Naive thymus-derived CD8-positive, alpha-beta T cell (primary cell): ENCODE measurements around the gene KLF7. TPM values are rescaled to one million over a fixed set of nuclear protein-coding genes. Genes with fewer than 3 reads are reported as not detected.

Source experiments
- ATAC-seq, 2 donors: fragments of 150-1000 bp; cut with Tn5 transposase in 1 of 2; sonication (Bioruptor Pico), chemical (Tn5 transposase) in 1 of 2; 1 replicate in 1 of 2; 2 replicates in 1 of 2; pipeline ENCODE4 v1.10.0; 2021; ENCODE audit warnings: mild to moderate bottlenecking in 2 of 2, moderate library complexity in 2 of 2
- POLR2A ChIA-PET: fragments of 350-600 bp; sonication (Branson Sonifier 250); formaldehyde crosslinking; loops from one replicate; lab custom pipeline; 2021; ENCODE audit warnings: antibody characterized with exemption; lab: Charles Lee
- DNase-seq, 10 donors: peaks; one replicate each; pipeline versions ENCODE4 v3.0.0 to v3.0.0-alpha.2; 2020 to 2022
- H3K27ac Mint-ChIP-seq, 10 donors: one replicate each; pipeline ENCODE4 v1.8.0; 2020 to 2022; ENCODE audit warnings: mild to moderate bottlenecking in 10 of 10, mixed read lengths in 10 of 10, moderate library complexity in 4 of 10, inconsistent platforms in 1 of 10
- H3K27me3 Mint-ChIP-seq, 5 donors: one replicate each; pipeline ENCODE4 v1.8.0; 2021 to 2022; ENCODE audit warnings: mixed read lengths in 5 of 5
- H3K36me3 Mint-ChIP-seq, 3 donors: one replicate each; pipeline ENCODE4 v1.8.0; 2020 to 2022; ENCODE audit warnings: mixed read lengths in 3 of 3, mild to moderate bottlenecking in 2 of 3, inconsistent platforms in 1 of 3
- H3K4me1 Mint-ChIP-seq, 4 donors: one replicate each; pipeline ENCODE4 v1.8.0; 2021 to 2022; ENCODE audit warnings: mixed read lengths in 4 of 4
- H3K4me3 Mint-ChIP-seq, 10 donors: one replicate each; pipeline ENCODE4 v1.8.0; 2020 to 2022; ENCODE audit warnings: mild to moderate bottlenecking in 10 of 10, mixed read lengths in 10 of 10, moderate library complexity in 6 of 10, inconsistent platforms in 1 of 10
- H3K9me3 Mint-ChIP-seq, 9 donors: one replicate each; pipeline ENCODE4 v1.8.0; 2020 to 2022; ENCODE audit warnings: mixed read lengths in 9 of 9, mild to moderate bottlenecking in 3 of 9, inconsistent platforms in 1 of 9, moderate library complexity in 1 of 9
- polyA plus RNA-seq, 3 donors: library from polyadenylated mRNA; unstranded; fragments of 300-500 nt; fragmentation: Illumina TruSeq; gene quantifications; one replicate each; pipeline ENCODE4 v1.2.3, GENCODE V29; 2021
- total RNA-seq, 8 experiments: library from RNA in 2 of 8; stranded (reverse) in 2 of 8; gene quantifications; one replicate each; pipeline ENCODE4 v1.2.3 and lab custom pipeline; 2021 to 2026

The KLF7 gene
- total and polyA plus RNA-seq, 5 experiments from 2014 or later, result 15.2 to 89.2 (median 29.6) TPM

GRCh38 chr2:207121784-207122183 is 44.0 kb downstream of the KLF7 start:
- Mint-ChIP-seq H3K27me3 (no peaks in the 10 kb centered on the region), H3K9me3 (no peaks in the 10 kb centered on the region), H3K4me1 (peaks cover 33 to 75% (median 56%) of the 10 kb centered on the region in 4 donors), H3K4me3 (no peak overlapping the region), H3K27ac (peak overlapping the region in 3 of 10 donors; percentile 13 to 23 (median 18)), H3K36me3 (peaks cover 14 to 69% (median 31%) of the 10 kb centered on the region in 3 donors)
- ATAC-seq, result no peak
- no peak for DNase-seq
- POLR2A ChIA-PET, result interaction anchor here (1.9 kb wide), 1 partner anchor 21 kb away, joined by 10 read pairs; no protein-coding TSS in a partner anchor

GRCh38 chr2:207119048-207119447 is 46.7 kb downstream of the KLF7 start:
- no peaks in the 10 kb centered on the region for H3K27me3 Mint-ChIP-seq
- no peaks in the 10 kb centered on the region for H3K9me3 Mint-ChIP-seq
- peak overlapping the region in 1 of 10 donors; percentile 57 for H3K27ac Mint-ChIP-seq
- POLR2A ChIA-PET, result interaction anchor here (0.6 kb wide), 1 partner anchor 354 kb away, joined by 4 read pairs; no protein-coding TSS in a partner anchor
- H3K4me1 Mint-ChIP-seq, result peaks cover 22 to 66% (median 45%) of the 10 kb centered on the region in 4 donors
- H3K4me3 Mint-ChIP-seq, result no peak overlapping the region
- H3K36me3 Mint-ChIP-seq, result peaks cover 14 to 70% (median 29%) of the 10 kb centered on the region in 3 donors
- ATAC-seq (no peak), DNase-seq (no peak)

GRCh38 chr2:207117668-207118067 is 48.1 kb downstream of the KLF7 start:
- H3K4me3 Mint-ChIP-seq, result no peak overlapping the region
- no peaks in the 10 kb centered on the region for H3K27me3 Mint-ChIP-seq
- POLR2A ChIA-PET, result interaction anchor here (1.0 kb wide), 1 partner anchor 25 kb away, joined by 6 read pairs; no protein-coding TSS in a partner anchor
- H3K36me3 Mint-ChIP-seq, result peaks cover 9 to 63% (median 17%) of the 10 kb centered on the region in 3 donors
- DNase-seq (no peak), ATAC-seq (no peak)
- H3K27ac Mint-ChIP-seq, result no peak overlapping the region
- no peaks in the 10 kb centered on the region for H3K9me3 Mint-ChIP-seq
- peaks cover 22 to 54% (median 40%) of the 10 kb centered on the region in 4 donors for H3K4me1 Mint-ChIP-seq

- H3K27me3 Mint-ChIP-seq, result no peaks in the 10 kb centered on the region
- peaks cover 24 to 61% (median 41%) of the 10 kb centered on the region in 4 donors for H3K4me1 Mint-ChIP-seq
- H3K9me3 Mint-ChIP-seq, result no peaks in the 10 kb centered on the region
- no peak for DNase-seq
- no peak for ATAC-seq
- peaks cover 0 to 45% (median 11%) of the 10 kb centered on the region in 3 donors for H3K36me3 Mint-ChIP-seq
- H3K27ac Mint-ChIP-seq, result peak overlapping the region in 1 of 10 donors; percentile 24
- POLR2A ChIA-PET, result interaction anchor here (1.2 kb wide), 1 partner anchor 50 kb away, joined by 3 read pairs; the partner anchor contains the start of gene KLF7
- no peak overlapping the region for H3K4me3 Mint-ChIP-seq
Observed at GRCh38 chr2:207115715-207116364, 49.9 kb downstream of the KLF7 start.

GRCh38 chr2:207113414-207113813 is 52.3 kb downstream of the KLF7 start:
- Mint-ChIP-seq H3K9me3 (no peaks in the 10 kb centered on the region), H3K27ac (peak overlapping the region in 3 of 10 donors; percentile 65 to 80 (median 69)), H3K27me3 (no peaks in the 10 kb centered on the region), H3K4me3 (no peak overlapping the region), H3K4me1 (peaks cover 26 to 67% (median 47%) of the 10 kb centered on the region in 4 donors), H3K36me3 (peaks cover 0 to 28% (median 7%) of the 10 kb centered on the region in 3 donors)
- ATAC-seq (peak; percentile 46 to 58), DNase-seq (peak in 2 of 10 donors; percentile 13 to 20)
- POLR2A ChIA-PET, result interaction anchor here (0.6 kb wide), 1 partner anchor 294 kb away, joined by 5 read pairs; no protein-coding TSS in a partner anchor

GRCh38 chr2:207112785-207113184 is 53.0 kb downstream of the KLF7 start:
- POLR2A ChIA-PET, result interaction anchor here (0.6 to 1.2 kb wide), 2 partner anchors 10 to 294 kb away, joined by 3 to 5 read pairs; no protein-coding TSS in a partner anchor
- ATAC-seq, result no peak
- no peaks in the 10 kb centered on the region for H3K9me3 Mint-ChIP-seq
- H3K36me3 Mint-ChIP-seq, result peaks cover 0 to 31% (median 7%) of the 10 kb centered on the region in 3 donors
- H3K27ac Mint-ChIP-seq, result peak overlapping the region in 4 of 10 donors; percentile 29 to 70 (median 44)
- H3K4me1 Mint-ChIP-seq, result peaks cover 30 to 71% (median 52%) of the 10 kb centered on the region in 4 donors
- DNase-seq, result no peak
- no peak overlapping the region for H3K4me3 Mint-ChIP-seq
- H3K27me3 Mint-ChIP-seq, result no peaks in the 10 kb centered on the region

GRCh38 chr2:207112383-207112782 is 53.4 kb downstream of the KLF7 start:
- Mint-ChIP-seq H3K4me3 (peak overlapping the region in 2 of 10 donors; percentile 22 to 38), H3K27me3 (no peaks in the 10 kb centered on the region), H3K36me3 (peaks cover 0 to 34% (median 5%) of the 10 kb centered on the region in 3 donors), H3K27ac (peak overlapping the region in 7 of 10 donors; percentile 29 to 88 (median 37)), H3K4me1 (peaks cover 32 to 71% (median 55%) of the 10 kb centered on the region in 4 donors), H3K9me3 (no peaks in the 10 kb centered on the region)
- ATAC-seq (no peak), DNase-seq (no peak)
- POLR2A ChIA-PET, result interaction anchor here (1.2 kb wide), 1 partner anchor 10 kb away, joined by 3 read pairs; no protein-coding TSS in a partner anchor

GRCh38 chr2:207111757-207112156 is 54.0 kb downstream of the KLF7 start:
- H3K4me1 Mint-ChIP-seq, result peaks cover 31 to 71% (median 58%) of the 10 kb centered on the region in 4 donors
- ATAC-seq, result peak; percentile 69 to 75
- POLR2A ChIA-PET, result interaction anchor here (1.2 kb wide), 1 partner anchor 9 kb away, joined by 3 read pairs; no protein-coding TSS in a partner anchor

GRCh38 chr2:207110715-207111114 is 55.0 kb downstream of the KLF7 start:
- Mint-ChIP-seq H3K4me3 (no peak overlapping the region), H3K36me3 (peaks cover 0 to 39% (median 6%) of the 10 kb centered on the region in 3 donors), H3K4me1 (peaks cover 31 to 71% (median 59%) of the 10 kb centered on the region in 4 donors), H3K9me3 (no peaks in the 10 kb centered on the region), H3K27ac (peak overlapping the region in 5 of 10 donors; percentile 26 to 71 (median 49)), H3K27me3 (no peaks in the 10 kb centered on the region)
- no peak for DNase-seq
- POLR2A ChIA-PET, result no interaction called here
- ATAC-seq, result no peak

More at GRCh38 chr2:207111757-207112156, 54.0 kb downstream of the KLF7 start:
- peak overlapping the region in 6 of 10 donors; percentile 5 to 38 (median 24) for H3K4me3 Mint-ChIP-seq
- H3K27ac Mint-ChIP-seq, result peak overlapping the region in 8 of 10 donors; percentile 11 to 88 (median 52)
- no peaks in the 10 kb centered on the region for H3K27me3 Mint-ChIP-seq
- H3K36me3 Mint-ChIP-seq, result peaks cover 0 to 36% (median 5%) of the 10 kb centered on the region in 3 donors
- DNase-seq, result peak in 3 of 10 donors; percentile 6 to 25 (median 22)
- H3K9me3 Mint-ChIP-seq, result no peaks in the 10 kb centered on the region

- Mint-ChIP-seq H3K9me3 (no peaks in the 10 kb centered on the region), H3K4me3 (peak overlapping the region in 1 of 10 donors; percentile 8), H3K36me3 (peaks cover 0 to 44% (median 6%) of the 10 kb centered on the region in 3 donors), H3K27me3 (no peaks in the 10 kb centered on the region), H3K4me1 (peaks cover 34 to 71% (median 60%) of the 10 kb centered on the region in 4 donors), H3K27ac (peak overlapping the region in 3 of 10 donors; percentile 26 to 71 (median 49))
- POLR2A ChIA-PET, result interaction anchor here (1.4 kb wide), 1 partner anchor 55 kb away, joined by 6 read pairs; no protein-coding TSS in a partner anchor
- DNase-seq, result no peak
- ATAC-seq, result no peak
Observed at GRCh38 chr2:207110310-207110709, 55.4 kb downstream of the KLF7 start.

GRCh38 chr2:207109768-207110167 is 56.0 kb downstream of the KLF7 start:
- Mint-ChIP-seq H3K27me3 (no peaks in the 10 kb centered on the region), H3K36me3 (peaks cover 0 to 47% (median 8%) of the 10 kb centered on the region in 3 donors)
- no peak for DNase-seq

GRCh38 chr2:207108440-207108839 is 57.3 kb downstream of the KLF7 start:
- H3K9me3 Mint-ChIP-seq, result no peaks in the 10 kb centered on the region
- DNase-seq (no peak), ATAC-seq (no peak)
- peaks cover 34 to 71% (median 55%) of the 10 kb centered on the region in 4 donors for H3K4me1 Mint-ChIP-seq
- POLR2A ChIA-PET, result interaction anchor here (0.6 kb wide), 1 partner anchor 36 kb away, joined by 3 read pairs; no protein-coding TSS in a partner anchor
- H3K36me3 Mint-ChIP-seq, result peaks cover 0 to 48% (median 11%) of the 10 kb centered on the region in 3 donors
- H3K27me3 Mint-ChIP-seq, result no peaks in the 10 kb centered on the region
- H3K4me3 Mint-ChIP-seq, result peak overlapping the region in 1 of 10 donors; percentile 25
- peak overlapping the region in 2 of 10 donors; percentile 17 to 81 for H3K27ac Mint-ChIP-seq

More at GRCh38 chr2:207109768-207110167, 56.0 kb downstream of the KLF7 start:
- Mint-ChIP-seq H3K4me1 (peaks cover 34 to 71% (median 60%) of the 10 kb centered on the region in 4 donors), H3K4me3 (no peak overlapping the region), H3K27ac (no peak overlapping the region), H3K9me3 (no peaks in the 10 kb centered on the region)
- POLR2A ChIA-PET, result interaction anchor here (1.4 kb wide), 1 partner anchor 55 kb away, joined by 6 read pairs; no protein-coding TSS in a partner anchor
- no peak for ATAC-seq
